MG63 (cell line): ENCODE measurements around the gene TMA7B. TPM values are rescaled to one million over a fixed set of nuclear protein-coding genes. Genes with fewer than 3 reads are reported as not detected.

Experiments
- DNase-seq: peaks from one replicate; pipeline ENCODE4 v3.0.0-alpha.2; 2020
- H3K27me3 ChIP-seq: fragments of 250-450 bp; sonication (Bioruptor Pico); 2 replicates; pipeline ENCODE4 v1.5.1; 2020; ENCODE audit warnings: mild to moderate bottlenecking, moderate library complexity
- H3K36me3 ChIP-seq: fragments of 250-450 bp; sonication (Bioruptor Pico); 2 replicates; pipeline ENCODE4 v1.5.1; 2020; ENCODE audit warnings: mild to moderate bottlenecking, moderate library complexity
- H3K4me3 ChIP-seq: fragments of 250-450 bp; sonication (Bioruptor Pico); 2 replicates; pipeline ENCODE4 v1.5.1; 2020; ENCODE audit warnings: mild to moderate bottlenecking, moderate library complexity
- H3K9me3 ChIP-seq: fragments of 250-450 bp; sonication (Bioruptor Pico); 2 replicates; pipeline ENCODE4 v1.5.1; 2020; ENCODE audit warnings: mild to moderate bottlenecking, moderate library complexity
- total RNA-seq: library from RNA; depleted of rRNA; stranded (reverse); fragments of >200 nt; shearing (Covaris generic); gene quantifications from 2 replicates; pipeline ENCODE4 v1.2.3, GENCODE V29; 2014; ENCODE audit warnings: low replicate concordance

The TMA7B gene
- total RNA-seq, 1 experiment from 2014 or later: not detected

- Histone ChIP-seq H3K36me3 (no peaks in the 10 kb centered on the region), H3K9me3 (no peaks in the 10 kb centered on the region), H3K27me3 (no peaks in the 10 kb centered on the region), H3K4me3 (no peak overlapping the region)
- DNase-seq: peak; percentile 34
Measured at GRCh38 chr22:39960791-39961746, 872 bp downstream of the TMA7B start.

- Histone ChIP-seq H3K36me3 (no peaks in the 10 kb centered on the region), H3K9me3 (no peaks in the 10 kb centered on the region), H3K4me3 (no peak overlapping the region), H3K27me3 (no peaks in the 10 kb centered on the region)
- DNase-seq: no peak
Measured at GRCh38 chr22:39962071-39962470, 1.9 kb downstream of the TMA7B start.

GRCh38 chr22:39965748-39966147 lies 5.6 kb downstream of the TMA7B start:
- Histone ChIP-seq H3K4me3 (no peak overlapping the region), H3K27me3 (no peaks in the 10 kb centered on the region), H3K36me3 (no peaks in the 10 kb centered on the region), H3K9me3 (no peaks in the 10 kb centered on the region)
- no peak for DNase-seq

GRCh38 chr22:39966470-39966869 lies 6.3 kb downstream of the TMA7B start:
- Histone ChIP-seq H3K36me3 (no peaks in the 10 kb centered on the region), H3K4me3 (no peak overlapping the region), H3K27me3 (no peaks in the 10 kb centered on the region), H3K9me3 (no peaks in the 10 kb centered on the region)
- DNase-seq: no peak

GRCh38 chr22:39967103-39967829 lies 7.1 kb downstream of the TMA7B start:
- Histone ChIP-seq H3K9me3 (no peaks in the 10 kb centered on the region), H3K27me3 (no peaks in the 10 kb centered on the region), H3K4me3 (no peak overlapping the region), H3K36me3 (no peaks in the 10 kb centered on the region)
- no peak for DNase-seq

GRCh38 chr22:39967996-39968972 lies 8.1 kb downstream of the TMA7B start:
- H3K36me3 ChIP-seq: no peaks in the 10 kb centered on the region
- no peak overlapping the region for H3K4me3 ChIP-seq
- H3K9me3 ChIP-seq: no peaks in the 10 kb centered on the region
- H3K27me3 ChIP-seq: no peaks in the 10 kb centered on the region
- DNase-seq: no peak

GRCh38 chr22:39970742-39971141 lies 10.5 kb downstream of the TMA7B start:
- no peak for DNase-seq
- Histone ChIP-seq H3K27me3 (peaks cover 13% of the 10 kb centered on the region), H3K36me3 (no peaks in the 10 kb centered on the region), H3K4me3 (no peak overlapping the region), H3K9me3 (no peaks in the 10 kb centered on the region)

GRCh38 chr22:39972641-39973040 lies 12.4 kb downstream of the TMA7B start:
- H3K9me3 ChIP-seq: no peaks in the 10 kb centered on the region
- H3K27me3 ChIP-seq: peaks cover 20% of the 10 kb centered on the region
- H3K4me3 ChIP-seq: no peak overlapping the region
- no peaks in the 10 kb centered on the region for H3K36me3 ChIP-seq
- DNase-seq: no peak

- H3K4me3 ChIP-seq: no peak overlapping the region
- DNase-seq: no peak
- no peaks in the 10 kb centered on the region for H3K9me3 ChIP-seq
- H3K27me3 ChIP-seq: peaks cover 22% of the 10 kb centered on the region
- no peaks in the 10 kb centered on the region for H3K36me3 ChIP-seq
Measured at GRCh38 chr22:39973656-39974055, 13.5 kb downstream of the TMA7B start.

GRCh38 chr22:39974065-39974464 lies 13.9 kb downstream of the TMA7B start:
- Histone ChIP-seq H3K27me3 (peaks cover 24% of the 10 kb centered on the region), H3K4me3 (no peak overlapping the region), H3K36me3 (no peaks in the 10 kb centered on the region), H3K9me3 (no peaks in the 10 kb centered on the region)
- no peak for DNase-seq

- no peaks in the 10 kb centered on the region for H3K9me3 ChIP-seq
- DNase-seq: no peak
- no peaks in the 10 kb centered on the region for H3K36me3 ChIP-seq
- H3K4me3 ChIP-seq: no peak overlapping the region
- peaks cover 19% of the 10 kb centered on the region for H3K27me3 ChIP-seq
Measured at GRCh38 chr22:39979048-39979447, 18.9 kb downstream of the TMA7B start.

GRCh38 chr22:39979458-39979857 lies 19.3 kb downstream of the TMA7B start:
- Histone ChIP-seq H3K27me3 (peaks cover 15% of the 10 kb centered on the region), H3K9me3 (no peaks in the 10 kb centered on the region), H3K4me3 (no peak overlapping the region), H3K36me3 (no peaks in the 10 kb centered on the region)
- DNase-seq: no peak

- H3K4me3 ChIP-seq: no peak overlapping the region
- no peak for DNase-seq
- H3K27me3 ChIP-seq: peaks cover 11% of the 10 kb centered on the region
- H3K9me3 ChIP-seq: no peaks in the 10 kb centered on the region
- H3K36me3 ChIP-seq: no peaks in the 10 kb centered on the region
Measured at GRCh38 chr22:39980596-39980995, 20.4 kb downstream of the TMA7B start.

GRCh38 chr22:39983346-39983745 lies 23.1 kb downstream of the TMA7B start:
- 0 out of 2 replicates have a peak, but pooled peaks cover 2% of the 10 kb centered on the region for H3K27me3 ChIP-seq

GRCh38 chr22:39984006-39984405 lies 23.8 kb downstream of the TMA7B start:
- H3K27me3 ChIP-seq: no peaks in the 10 kb centered on the region
- no peak for DNase-seq
- no peaks in the 10 kb centered on the region for H3K36me3 ChIP-seq
- no peaks in the 10 kb centered on the region for H3K9me3 ChIP-seq
- no peak overlapping the region for H3K4me3 ChIP-seq

More at GRCh38 chr22:39983346-39983745, 23.1 kb downstream of the TMA7B start:
- DNase-seq: no peak
- H3K36me3 ChIP-seq: no peaks in the 10 kb centered on the region
- H3K9me3 ChIP-seq: no peaks in the 10 kb centered on the region
- no peak overlapping the region for H3K4me3 ChIP-seq

GRCh38 chr22:39984746-39985145 lies 24.5 kb downstream of the TMA7B start:
- no peaks in the 10 kb centered on the region for H3K36me3 ChIP-seq
- H3K9me3 ChIP-seq: no peaks in the 10 kb centered on the region
- DNase-seq: no peak
- no peaks in the 10 kb centered on the region for H3K27me3 ChIP-seq
- H3K4me3 ChIP-seq: no peak overlapping the region
